OCI-LY1 (cell line): ENCODE results near the gene KLHL8.

Source experiments
- EZH2 ChIP-seq: fragments of 200-600 bp; sonication (generic), shearing (Covaris generic); IDR thresholded peaks from 2 replicates; pipeline ENCODE4 v1.8.0; 2017; ENCODE audit warnings: borderline replicate concordance, mixed run types, mild to moderate bottlenecking, antibody characterized with exemption, low read length, moderate library complexity, mixed read lengths
- TF ChIP-seq, protein P1 (sequence below): fragments of 200-600 bp; sonication (generic), shearing (Covaris generic); IDR thresholded peaks from 2 replicates; pipeline ENCODE4 v1.5.1; 2017; ENCODE audit warnings: mild to moderate bottlenecking, antibody characterized with exemption, low read length, moderate library complexity, mixed read lengths

- TF ChIP-seq, protein P1, sequence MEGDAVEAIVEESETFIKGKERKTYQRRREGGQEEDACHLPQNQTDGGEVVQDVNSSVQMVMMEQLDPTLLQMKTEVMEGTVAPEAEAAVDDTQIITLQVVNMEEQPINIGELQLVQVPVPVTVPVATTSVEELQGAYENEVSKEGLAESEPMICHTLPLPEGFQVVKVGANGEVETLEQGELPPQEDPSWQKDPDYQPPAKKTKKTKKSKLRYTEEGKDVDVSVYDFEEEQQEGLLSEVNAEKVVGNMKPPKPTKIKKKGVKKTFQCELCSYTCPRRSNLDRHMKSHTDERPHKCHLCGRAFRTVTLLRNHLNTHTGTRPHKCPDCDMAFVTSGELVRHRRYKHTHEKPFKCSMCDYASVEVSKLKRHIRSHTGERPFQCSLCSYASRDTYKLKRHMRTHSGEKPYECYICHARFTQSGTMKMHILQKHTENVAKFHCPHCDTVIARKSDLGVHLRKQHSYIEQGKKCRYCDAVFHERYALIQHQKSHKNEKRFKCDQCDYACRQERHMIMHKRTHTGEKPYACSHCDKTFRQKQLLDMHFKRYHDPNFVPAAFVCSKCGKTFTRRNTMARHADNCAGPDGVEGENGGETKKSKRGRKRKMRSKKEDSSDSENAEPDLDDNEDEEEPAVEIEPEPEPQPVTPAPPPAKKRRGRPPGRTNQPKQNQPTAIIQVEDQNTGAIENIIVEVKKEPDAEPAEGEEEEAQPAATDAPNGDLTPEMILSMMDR: no peak
- no peak for TF ChIP-seq EZH2
Measured at GRCh38 chr4:87117051-87117731, 103.2 kb downstream of the KLHL8 start.
